Liver (tissue), 3 donors: ENCODE results near the gene FAM171A1.

ENCODE experiments used
- ATF3 ChIP-seq: IDR thresholded peaks from 2 replicates; pipeline ENCODE4 v1.6.1; 2016; ENCODE audit warnings: antibody characterized with exemption
- CTCF ChIP-seq: fragments of 150-350 bp; IDR thresholded peaks from 2 replicates; pipeline ENCODE4 v1.5.1; 2017; ENCODE audit warnings: improper control_type of control experiment, low read depth, low read length; ENCODE audit not compliant: missing input control
- GABPA ChIP-seq, 2 donors: IDR thresholded peaks in 1 of 2; conservative IDR thresholded peaks in 1 of 2; 2 replicates each; pipeline ENCODE4 v1.6.1; 2016; ENCODE audit warnings: antibody characterized with exemption in 2 of 2, mild to moderate bottlenecking in 1 of 2, moderate library complexity in 1 of 2
- HNF4G ChIP-seq: IDR thresholded peaks from 2 replicates; pipeline ENCODE4 v1.6.1; 2016; ENCODE audit warnings: antibody characterized with exemption
- JUND ChIP-seq, 2 donors: IDR thresholded peaks; 2 replicates each; pipeline ENCODE4 v1.6.1; 2016; ENCODE audit warnings: antibody characterized with exemption in 2 of 2
- RAD21 ChIP-seq, 2 donors: IDR thresholded peaks; 2 replicates each; pipeline ENCODE4 v1.6.1; 2016; ENCODE audit warnings: antibody characterized with exemption in 2 of 2, mild to moderate bottlenecking in 2 of 2
- REST ChIP-seq: IDR thresholded peaks from 2 replicates; pipeline ENCODE4 v1.6.1; 2016; ENCODE audit warnings: antibody characterized with exemption, mild to moderate bottlenecking
- SP1 ChIP-seq: IDR thresholded peaks from 2 replicates; pipeline ENCODE4 v1.6.1; 2018; ENCODE audit warnings: antibody characterized with exemption, mild to moderate bottlenecking
- TAF1 ChIP-seq: conservative IDR thresholded peaks from 2 replicates; pipeline ENCODE4 v1.6.1; 2016; ENCODE audit warnings: antibody characterized with exemption, mild to moderate bottlenecking
- YY1 ChIP-seq: IDR thresholded peaks from 2 replicates; pipeline ENCODE4 v1.6.1; 2016; ENCODE audit warnings: antibody characterized with exemption, mild to moderate bottlenecking
- ZBTB33 ChIP-seq: IDR thresholded peaks from 2 replicates; pipeline ENCODE4 v1.6.1; 2016; ENCODE audit warnings: antibody characterized with exemption
- donor health status: healthy.
- donor health status: healthy.

GRCh38 chr10:15365692-15366091 lies 5.4 kb downstream of the FAM171A1 start:
- TF ChIP-seq ZBTB33, result no peak
- TF ChIP-seq CTCF, result no peak
- no peak for TF ChIP-seq JUND (IDR thresholded peaks at IDR 0.05)
- TF ChIP-seq HNF4G, result no peak
- no peak for TF ChIP-seq GABPA (IDR thresholded peaks at IDR 0.05 in 1 of 2, conservative IDR thresholded peaks at IDR 0.05 in 1 of 2)
- TF ChIP-seq REST, result no peak
- no peak for TF ChIP-seq RAD21 (IDR thresholded peaks at IDR 0.05)
- TF ChIP-seq SP1, result no peak
- no peak for TF ChIP-seq ATF3
- TF ChIP-seq TAF1, result no peak
- no peak for TF ChIP-seq YY1
